Astrocyte (in vitro differentiated cells and primary cell): ENCODE results near the gene BSND. TPM values are rescaled to one million over a fixed set of nuclear protein-coding genes. Genes with fewer than 3 reads are reported as not detected.

Experiments
- DNase-seq: peaks from one replicate; pipeline ENCODE4 v3.0.0-alpha.2; 2010; ENCODE audit warnings: low read depth
- FAIRE-seq: peaks from 2 replicates; lab custom pipeline; 2011; peaks lifted over from hg19 to GRCh38; lab: Jason Lieb, UNC
- H2AFZ ChIP-seq: 2 replicates; pipeline ENCODE4 v1.6.0; 2012; ENCODE audit warnings: low read depth, low read length, inconsistent platforms
- H3K27ac ChIP-seq: 2 replicates; pipeline ENCODE4 v1.5.1; 2011; ENCODE audit warnings: low read depth, low read length, inconsistent platforms
- H3K27me3 ChIP-seq: 2 replicates; pipeline ENCODE4 v1.6.0; 2011; ENCODE audit warnings: low read length, inconsistent platforms; ENCODE audit not compliant: insufficient read depth
- H3K36me3 ChIP-seq: 2 replicates; pipeline ENCODE4 v1.5.1; 2011; ENCODE audit warnings: low read length, inconsistent platforms; ENCODE audit not compliant: insufficient read depth
- H3K4me1 ChIP-seq: 2 replicates; pipeline ENCODE4 v1.5.1; 2011; ENCODE audit warnings: low read length, inconsistent platforms; ENCODE audit not compliant: insufficient read depth
- H3K4me2 ChIP-seq: 2 replicates; pipeline ENCODE4 v1.6.0; 2012; ENCODE audit warnings: low read length, inconsistent platforms
- H3K4me3 ChIP-seq: 2 replicates; pipeline ENCODE4 v1.5.1; 2011; ENCODE audit warnings: low read depth, mild to moderate bottlenecking, low read length, inconsistent platforms; ENCODE audit not compliant: insufficient read depth
- H3K79me2 ChIP-seq: 2 replicates; pipeline ENCODE4 v1.6.0; 2012; ENCODE audit warnings: mild to moderate bottlenecking, low read length, inconsistent platforms; ENCODE audit not compliant: insufficient read depth
- H3K9ac ChIP-seq: 2 replicates; pipeline ENCODE4 v1.6.0; 2012; ENCODE audit warnings: mild to moderate bottlenecking, low read length, inconsistent platforms
- H3K9me3 ChIP-seq: 2 replicates; pipeline ENCODE4 v1.5.1; 2012; ENCODE audit warnings: low read depth, mild to moderate bottlenecking, low read length, inconsistent platforms; ENCODE audit not compliant: insufficient read depth
- H4K20me1 ChIP-seq: 2 replicates; pipeline ENCODE4 v1.6.0; 2012; ENCODE audit warnings: low read length, inconsistent platforms; ENCODE audit not compliant: insufficient read depth
- H3K27ac Mint-ChIP-seq: one replicate; pipeline ENCODE4 v1.8.0; 2021; ENCODE audit warnings: mild to moderate bottlenecking, mixed read lengths; ENCODE audit not compliant: unreplicated experiment
- H3K27me3 Mint-ChIP-seq: one replicate; pipeline ENCODE4 v1.8.0; 2021; ENCODE audit warnings: low read depth, mixed read lengths; ENCODE audit not compliant: unreplicated experiment
- H3K36me3 Mint-ChIP-seq: one replicate; pipeline ENCODE4 v1.8.0; 2021; ENCODE audit warnings: low read depth, mixed read lengths; ENCODE audit not compliant: unreplicated experiment
- H3K4me1 Mint-ChIP-seq: one replicate; pipeline ENCODE4 v1.8.0; 2021; ENCODE audit warnings: low read depth, mixed read lengths; ENCODE audit not compliant: unreplicated experiment
- H3K4me3 Mint-ChIP-seq: one replicate; pipeline ENCODE4 v1.8.0; 2021; ENCODE audit warnings: mild to moderate bottlenecking, moderate library complexity, mixed read lengths; ENCODE audit not compliant: unreplicated experiment
- H3K9me3 Mint-ChIP-seq: one replicate; pipeline ENCODE4 v1.8.0; 2021; ENCODE audit warnings: mild to moderate bottlenecking, mixed read lengths; ENCODE audit not compliant: unreplicated experiment
- CTCF ChIP-seq: IDR thresholded peaks from 2 replicates; pipeline ENCODE4 v1.5.1; 2011; ENCODE audit warnings: low read depth, mild to moderate bottlenecking, inconsistent platforms, low read length, moderate library complexity; ENCODE audit not compliant: insufficient read depth
- EZH2 ChIP-seq: IDR thresholded peaks from 2 replicates; pipeline ENCODE4 v1.6.1; 2012; ENCODE audit warnings: mild to moderate bottlenecking, low read length, inconsistent platforms; ENCODE audit not compliant: insufficient read depth
- total RNA-seq: library from RNA; stranded (reverse); gene quantifications from 2 replicates; pipeline ENCODE4 v1.2.1, GENCODE V29; 2021

Gene BSND
- total RNA-seq, 1 donor from 2014 or later, result not detected

- no peaks in the 10 kb centered on the region for H3K79me2 ChIP-seq
- H3K4me2 ChIP-seq, result no peak overlapping the region
- no peak overlapping the region for H3K9ac ChIP-seq
- peaks cover 9% of the 10 kb centered on the region for H3K9me3 ChIP-seq
- no peaks in the 10 kb centered on the region for H3K27me3 ChIP-seq
- no peak for TF ChIP-seq CTCF
- H3K4me1 ChIP-seq, result peaks cover 19% of the 10 kb centered on the region
- no peak overlapping the region for H2AFZ ChIP-seq
- FAIRE-seq (no peak), DNase-seq (peak; percentile 48)
- Mint-ChIP-seq H3K9me3 (peaks cover 7% of the 10 kb centered on the region), H3K27ac (no peak overlapping the region), H3K4me1 (peaks cover 17% of the 10 kb centered on the region), H3K4me3 (no peak overlapping the region), H3K36me3 (no peaks in the 10 kb centered on the region), H3K27me3 (no peaks in the 10 kb centered on the region)
- no peaks in the 10 kb centered on the region for H4K20me1 ChIP-seq
- H3K4me3 ChIP-seq, result no peak overlapping the region
- no peak overlapping the region for H3K27ac ChIP-seq
- H3K36me3 ChIP-seq, result no peaks in the 10 kb centered on the region
Measured at GRCh38 chr1:54952950-54953718, 45.6 kb upstream of the BSND start.

- H3K4me1 Mint-ChIP-seq, result peaks cover 17% of the 10 kb centered on the region
- H2AFZ ChIP-seq, result no peak overlapping the region
- peaks cover 19% of the 10 kb centered on the region for H3K4me1 ChIP-seq
- H3K79me2 ChIP-seq, result no peaks in the 10 kb centered on the region
- H4K20me1 ChIP-seq, result no peaks in the 10 kb centered on the region
- H3K9me3 Mint-ChIP-seq, result peaks cover 7% of the 10 kb centered on the region
- no peak overlapping the region for H3K4me3 Mint-ChIP-seq
- H3K27me3 ChIP-seq, result no peaks in the 10 kb centered on the region
- no peak for TF ChIP-seq CTCF
- TF ChIP-seq EZH2, result no peak
- H3K27me3 Mint-ChIP-seq, result no peaks in the 10 kb centered on the region
- no peak overlapping the region for H3K4me3 ChIP-seq
- H3K4me2 ChIP-seq, result no peak overlapping the region
- no peak overlapping the region for H3K27ac ChIP-seq
- H3K9me3 ChIP-seq, result peaks cover 9% of the 10 kb centered on the region
- H3K9ac ChIP-seq, result no peak overlapping the region
- H3K36me3 Mint-ChIP-seq, result no peaks in the 10 kb centered on the region
- no peak overlapping the region for H3K27ac Mint-ChIP-seq
- no peaks in the 10 kb centered on the region for H3K36me3 ChIP-seq
- no peak for DNase-seq
- no peak for FAIRE-seq
Measured at GRCh38 chr1:54953846-54954245, 44.9 kb upstream of the BSND start.

GRCh38 chr1:54955359-54955758 lies 43.4 kb upstream of the BSND start:
- Histone ChIP-seq H3K4me1 (peaks cover 15% of the 10 kb centered on the region), H4K20me1 (no peaks in the 10 kb centered on the region), H3K79me2 (no peaks in the 10 kb centered on the region), H3K36me3 (no peaks in the 10 kb centered on the region), H3K9me3 (peaks cover 9% of the 10 kb centered on the region), H3K9ac (no peak overlapping the region), H3K27me3 (no peaks in the 10 kb centered on the region), H3K4me2 (peak overlapping the region; percentile 58), H3K4me3 (no peak overlapping the region), H3K27ac (no peak overlapping the region), H2AFZ (peak overlapping the region; percentile 40)
- Mint-ChIP-seq H3K9me3 (peaks cover 7% of the 10 kb centered on the region), H3K27ac (peak overlapping the region; percentile 88), H3K36me3 (no peaks in the 10 kb centered on the region), H3K4me1 (peaks cover 14% of the 10 kb centered on the region), H3K27me3 (no peaks in the 10 kb centered on the region), H3K4me3 (no peak overlapping the region)
- TF ChIP-seq EZH2 (no peak), CTCF (no peak)
- DNase-seq (peak; percentile 42), FAIRE-seq (peak; percentile 66)
